Heart right ventricle (tissue), 16 donors: ENCODE measurements around the gene DHX36. TPM values are rescaled to one million over a fixed set of nuclear protein-coding genes. Genes with fewer than 3 reads are reported as not detected.

Experiments
- ATAC-seq, 8 donors: fragments of 200-7000 bp; cut with Tn5 transposase; one replicate each; pipeline ENCODE4 v1.9.1; 2020; ENCODE audit warnings: mild to moderate bottlenecking in 8 of 8, moderate library complexity in 8 of 8, moderate number of reproducible peaks in 1 of 8
- DNase-seq, 2 donors: peaks; one replicate each; pipeline ENCODE4 v3.0.0-alpha.2; 2020
- H3K27ac ChIP-seq, 10 donors: fragments of 200-600 bp; sonication (generic) in 2 of 10; one replicate each; pipeline versions ENCODE4 v1.5.0 to v1.8.0; 2020 to 2022; ENCODE audit warnings: mild to moderate bottlenecking in 3 of 10
- H3K27me3 ChIP-seq, 7 donors: fragments of 200-600 bp; one replicate each; pipeline ENCODE4 v1.8.0; 2021 to 2022; ENCODE audit warnings: mild to moderate bottlenecking in 2 of 7
- H3K36me3 ChIP-seq, 9 donors: fragments of 200-600 bp; sonication (generic) in 1 of 9; one replicate each; pipeline versions ENCODE4 v1.5.0 to v1.8.0; 2020 to 2022; ENCODE audit warnings: mild to moderate bottlenecking in 2 of 9
- H3K4me1 ChIP-seq, 9 donors: fragments of 200-600 bp; sonication (generic) in 1 of 9; one replicate each; pipeline versions ENCODE4 v1.5.0 to v1.8.0; 2020 to 2022; ENCODE audit warnings: mild to moderate bottlenecking in 4 of 9
- H3K4me3 ChIP-seq, 10 donors: fragments of 200-600 bp; sonication (generic) in 2 of 10; one replicate each; pipeline versions ENCODE4 v1.5.0 to v1.8.0; 2020 to 2022; ENCODE audit warnings: mild to moderate bottlenecking in 7 of 10, moderate library complexity in 2 of 10
- H3K9me3 ChIP-seq, 11 donors: fragments of 200-600 bp in 10 of 11; sonication (generic) in 2 of 11; one replicate each; pipeline versions ENCODE4 v1.5.0 to v1.8.0; 2013 to 2022; ENCODE audit warnings: mild to moderate bottlenecking in 2 of 11, control low read depth in 1 of 11, moderate library complexity in 1 of 11
- WGBS, 2 donors: extraction: QIAGEN DNeasy Blood & Tissue Kit; methylation state at CpG; one replicate each; pipeline ENCODE4 v1.1.7; 2013; ENCODE audit warnings: inconsistent platforms in 1 of 2; 5-methylcytosine and 5-hydroxymethylcytosine counted together
- intact Hi-C, 10 donors: fragments of 100-400 bp; cut with DNase I; formaldehyde crosslinking; loops; one replicate each; pipeline versions ENCODE4 v1.11.1 to v1.14.2; 2022
- polyA plus RNA-seq, 2 donors: library from polyadenylated mRNA; stranded (reverse); fragments of 200-250 nt; gene quantifications; one replicate each; pipeline ENCODE4 v1.2.3, GENCODE V29; 2013
- total RNA-seq, 10 donors: library from RNA; stranded (reverse); fragmentation: NEBNext Ultra II Directional in 3 of 10; extraction: Animal tissue kit (Norgen Biotek cat#: 25700) in 3 of 10; gene quantifications; one replicate each; pipeline versions ENCODE4 v1.2.1 to v1.2.4, GENCODE V29; 2021 to 2023
- TF ChIP-seq, protein P1 (sequence below), 9 donors: fragments of 200-600 bp; sonication (generic) in 2 of 9; IDR thresholded peaks; one replicate each; pipeline versions ENCODE4 v1.5.0 to v1.8.0; 2021 to 2022; ENCODE audit warnings: antibody characterized with exemption in 9 of 9, mild to moderate bottlenecking in 5 of 9, moderate library complexity in 1 of 9
- donor health status: Arrhythmogenic right ventricular cardiomyopathy.
- donor health status: ischemic (EF 13 %, LVEDD 7.1; RV severe dilation, severe dysfunction).
- donor health status: healthy with polysubstance abuse.
- donor health status: DM: no; HTN: yes; CAD: no.
- donor health status: DM: no; HTN: no; CAD: no.
- donor health status: ischemic (EF 25% LVEDD 6.9; RV normal size, moderate dysfunction).
- donor health status: ischemic (EF 25% LVEDD 5.7; RV mildly dilated, moderate dysfunction).
- donor health status: healthy.
- donor health status: DM: yes; HTN: yes; CAD: no.
- donor health status: Ischemic cardiomyopathy.
- donor health status: ischemic (EF 35%, LVEDD 5.7; RV mildly dilated, moderate dysfunction).
- donor health status: nonischemic (EF 11% LVEDD 7.7; RV severe dilation, severe dysfunction).
- donor health status: DM: yes; HTN: yes; CAD: no.
- donor health status: PGD.
- donor health status: ischemic (EF 29% LVEDD 5.4; RV normal size, mild dysfunction).
- donor health status: nonischemic (EF 23%, LVEDD 6.1; RV moderate dilation, normal function).

The DHX36 gene
- total and polyA plus RNA-seq, 12 donors = 22.3 to 51.2 (median 39.4) TPM

DNA sequence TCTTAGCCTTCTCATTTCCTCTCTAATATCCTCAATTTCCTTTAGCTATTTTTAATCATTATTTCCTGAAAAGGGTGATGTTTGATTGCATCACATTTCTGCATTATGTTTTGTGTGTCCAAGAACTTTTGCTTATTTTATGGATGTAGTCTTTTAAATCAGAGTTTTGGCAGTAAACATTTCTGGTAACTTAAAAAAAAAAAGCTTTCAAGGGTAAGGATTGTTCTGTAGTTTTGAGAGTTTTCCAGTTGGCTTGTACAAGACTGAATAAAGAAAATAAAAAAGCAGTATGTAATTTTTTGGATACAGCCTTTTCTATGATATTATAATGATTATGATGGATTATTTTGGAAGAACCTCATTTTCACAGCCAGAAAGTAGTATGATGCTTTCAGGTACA, 99.4 kb downstream of the DHX36 start:
- no peak overlapping the region for H3K4me3 ChIP-seq
- intact Hi-C loops = no loop called here
- TF ChIP-seq, protein P1, sequence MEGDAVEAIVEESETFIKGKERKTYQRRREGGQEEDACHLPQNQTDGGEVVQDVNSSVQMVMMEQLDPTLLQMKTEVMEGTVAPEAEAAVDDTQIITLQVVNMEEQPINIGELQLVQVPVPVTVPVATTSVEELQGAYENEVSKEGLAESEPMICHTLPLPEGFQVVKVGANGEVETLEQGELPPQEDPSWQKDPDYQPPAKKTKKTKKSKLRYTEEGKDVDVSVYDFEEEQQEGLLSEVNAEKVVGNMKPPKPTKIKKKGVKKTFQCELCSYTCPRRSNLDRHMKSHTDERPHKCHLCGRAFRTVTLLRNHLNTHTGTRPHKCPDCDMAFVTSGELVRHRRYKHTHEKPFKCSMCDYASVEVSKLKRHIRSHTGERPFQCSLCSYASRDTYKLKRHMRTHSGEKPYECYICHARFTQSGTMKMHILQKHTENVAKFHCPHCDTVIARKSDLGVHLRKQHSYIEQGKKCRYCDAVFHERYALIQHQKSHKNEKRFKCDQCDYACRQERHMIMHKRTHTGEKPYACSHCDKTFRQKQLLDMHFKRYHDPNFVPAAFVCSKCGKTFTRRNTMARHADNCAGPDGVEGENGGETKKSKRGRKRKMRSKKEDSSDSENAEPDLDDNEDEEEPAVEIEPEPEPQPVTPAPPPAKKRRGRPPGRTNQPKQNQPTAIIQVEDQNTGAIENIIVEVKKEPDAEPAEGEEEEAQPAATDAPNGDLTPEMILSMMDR (IDR thresholded peaks at IDR 0.05) = no peak
- ATAC-seq = no peak
- peaks cover 0 to 16% (median 9%) of the 10 kb centered on the region in 9 donors for H3K4me1 ChIP-seq
- no peak for DNase-seq
- H3K27ac ChIP-seq = peak overlapping the region in 3 of 10 donors; percentile 30 to 59 (median 37)
- no peaks in the 10 kb centered on the region for H3K27me3 ChIP-seq
- H3K9me3 ChIP-seq = no peaks in the 10 kb centered on the region
- H3K36me3 ChIP-seq = peaks cover 0 to 3% (median 0%) of the 10 kb centered on the region in 9 donors

DNA sequence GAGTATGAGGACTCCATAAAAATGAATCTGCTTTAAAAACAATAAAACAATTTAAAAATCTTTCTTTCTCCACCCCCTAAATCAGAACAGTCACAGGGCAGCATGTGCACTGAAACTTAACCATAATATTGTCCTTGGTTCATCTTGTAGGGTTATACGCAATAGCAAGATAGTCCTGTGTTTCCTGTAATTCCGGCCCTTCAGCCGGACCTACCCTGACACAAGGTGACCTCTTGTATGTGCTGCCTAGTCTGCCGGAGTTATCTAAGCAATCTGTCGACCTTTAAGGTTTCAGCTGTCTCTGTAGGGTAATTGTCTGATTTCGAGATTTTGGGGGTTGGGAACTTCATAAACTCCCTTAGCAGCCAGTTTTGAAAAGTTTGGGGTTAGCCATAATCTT, 99.9 kb downstream of the DHX36 start:
- H3K4me3 ChIP-seq = no peak overlapping the region
- peaks cover 0 to 3% (median 0%) of the 10 kb centered on the region in 9 donors for H3K36me3 ChIP-seq
- H3K9me3 ChIP-seq = no peaks in the 10 kb centered on the region
- DNase-seq (no peak), ATAC-seq (peak in 1 of 8 donors; percentile 48)
- 44 to 46% methylated on average over 6 of the region's 6 CpGs for WGBS, 2 donors
- TF ChIP-seq, protein P1 (IDR thresholded peaks at IDR 0.05) = no peak
- H3K27me3 ChIP-seq = no peaks in the 10 kb centered on the region
- H3K27ac ChIP-seq = peak overlapping the region in 4 of 10 donors; percentile 15 to 59 (median 34)
- peaks cover 0 to 16% (median 4%) of the 10 kb centered on the region in 9 donors for H3K4me1 ChIP-seq
- intact Hi-C loops = no loop called here

DNA sequence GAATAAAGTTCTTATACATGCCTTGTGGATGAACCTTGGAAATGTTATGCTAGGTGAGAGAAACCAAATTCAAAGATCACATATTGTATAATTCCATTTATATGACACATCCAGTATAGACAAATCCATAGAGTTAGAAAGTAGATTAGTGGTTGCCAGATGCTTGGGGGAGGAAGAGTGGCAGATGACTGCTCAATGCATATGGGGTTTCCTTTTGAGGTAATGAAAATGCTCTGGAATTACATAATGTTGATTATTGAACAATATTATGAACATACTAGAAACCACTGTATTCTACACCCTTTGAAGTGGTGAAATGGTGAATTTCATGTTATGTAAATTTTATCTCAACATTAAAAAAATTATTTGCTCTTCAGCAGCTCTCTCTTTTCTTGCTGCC, 100.8 kb downstream of the DHX36 start:
- Histone ChIP-seq H3K27ac (no peak overlapping the region), H3K4me1 (peaks cover 0 to 16% (median 0%) of the 10 kb centered on the region in 9 donors), H3K4me3 (no peak overlapping the region), H3K27me3 (no peaks in the 10 kb centered on the region), H3K9me3 (no peaks in the 10 kb centered on the region), H3K36me3 (peaks cover 0 to 3% (median 0%) of the 10 kb centered on the region in 9 donors)
- intact Hi-C loops = no loop called here
- DNase-seq (no peak), ATAC-seq (no peak)
- TF ChIP-seq, protein P1 (IDR thresholded peaks at IDR 0.05) = no peak

Other genes starting within 250 kb of the DHX36 start
- gene ARHGEF26, start 203.1 kb downstream of the DHX36 start, total RNA-seq = 1 to 10 TPM in 6 of 10 donors, under 1 TPM in 4; 0.74 to 2.2 (median 1.1) TPM
- 1 to 10 TPM; 2.3 TPM for gene ARHGEF26, start 203.1 kb downstream of the DHX36 start, polyA plus RNA-seq
- not detected for gene GPR149, start 105.7 kb upstream of the DHX36 start, total RNA-seq
- gene GPR149, start 105.7 kb upstream of the DHX36 start, polyA plus RNA-seq = not detected